RPMI8226 (cell line): ENCODE data around the gene IGLON5.

Experiments used
- DNase-seq: peaks from one replicate; pipeline ENCODE4 v3.0.0-alpha.2; 2015

IGLON5 gene

DNA sequence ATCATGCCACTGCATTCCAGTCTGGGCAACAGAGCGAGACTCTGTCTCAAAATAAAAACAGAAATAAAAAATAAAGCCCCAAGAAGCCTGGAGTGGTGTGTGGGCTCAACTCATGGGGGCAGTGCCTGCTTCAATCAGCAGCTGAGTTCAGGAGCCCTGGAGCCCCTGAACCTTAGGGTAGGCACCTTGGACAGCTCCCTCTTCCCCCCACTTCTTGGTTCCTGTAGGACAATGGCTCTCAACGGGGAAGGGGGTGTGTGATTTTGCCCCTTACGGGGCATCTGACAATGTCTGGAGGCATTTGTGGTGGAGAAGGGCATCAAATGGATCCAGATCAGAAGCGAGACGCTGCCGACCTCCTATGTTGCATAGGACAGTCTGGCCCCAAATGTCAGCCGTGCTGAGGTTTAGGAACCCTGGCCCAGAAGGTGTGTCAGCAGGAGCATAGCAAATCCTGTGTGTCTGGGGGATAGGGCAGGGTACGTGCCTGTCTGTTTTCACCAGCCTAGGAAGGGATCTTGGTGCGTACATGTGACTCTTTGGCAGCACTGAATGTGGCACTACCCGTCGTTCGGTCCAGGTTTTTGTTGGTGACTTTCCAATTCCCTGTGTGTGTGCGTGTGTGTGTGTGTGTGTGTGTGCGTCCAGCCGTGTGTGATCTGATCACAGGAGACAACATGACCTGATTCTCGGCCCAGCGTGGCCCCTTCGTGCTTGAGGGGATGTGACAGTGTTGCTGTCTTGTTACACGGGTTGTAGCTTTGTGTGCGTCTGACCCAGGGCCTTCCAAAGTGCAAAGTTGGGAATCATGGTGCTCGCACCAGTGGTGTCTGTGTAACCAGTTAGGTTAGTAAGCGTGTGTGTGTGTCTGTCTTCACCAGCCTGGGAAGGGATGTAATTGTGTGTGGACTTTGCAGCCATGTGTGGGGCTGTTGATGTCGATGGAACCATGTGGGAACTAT is 7.5 kb downstream of the IGLON5 start:
- DNase-seq, result no peak

DNA sequence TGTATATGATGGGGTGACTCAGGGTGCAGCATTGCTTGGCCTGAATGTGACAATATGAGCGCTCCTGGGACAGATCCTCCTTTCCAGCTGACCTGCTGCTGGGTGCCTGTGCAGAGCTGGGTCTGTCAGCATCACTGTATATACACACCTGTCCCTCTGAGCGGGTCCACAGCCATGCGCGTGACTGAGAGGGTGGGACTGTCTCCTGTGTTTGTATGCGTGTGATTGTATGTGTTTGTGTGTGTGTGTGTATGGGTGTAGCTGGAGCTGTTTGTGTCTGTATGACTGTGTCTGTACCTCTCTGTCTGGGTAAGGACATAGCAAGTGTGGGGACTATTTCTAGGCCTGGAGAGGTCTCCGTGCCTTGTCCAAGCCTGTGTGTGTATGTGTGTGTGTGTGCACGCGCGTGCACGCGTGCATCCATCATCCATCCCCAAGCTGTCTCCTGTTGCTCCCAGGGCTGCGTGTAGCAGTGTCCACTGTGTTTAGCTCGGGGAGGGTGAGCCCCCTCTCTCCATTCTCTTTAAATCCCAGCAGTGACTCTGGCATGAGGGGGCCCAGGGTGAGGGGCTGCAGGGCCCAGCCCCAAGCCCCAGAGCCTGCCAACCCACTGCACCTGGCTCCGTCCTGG is 8.3 kb downstream of the IGLON5 start:
- no peak for DNase-seq

GRCh38 chr19:51320280-51320657 is 8.8 kb downstream of the IGLON5 start:
- DNase-seq, result no peak

- DNase-seq, result no peak
Observed at GRCh38 chr19:51321799-51322198, 10.4 kb downstream of the IGLON5 start.

- DNase-seq, result no peak
Observed at GRCh38 chr19:51323481-51324166, 12.2 kb downstream of the IGLON5 start.

GRCh38 chr19:51324167-51324481 is 12.7 kb downstream of the IGLON5 start:
- no peak for DNase-seq

- DNase-seq, result no peak
Observed at GRCh38 chr19:51325161-51325976, 13.9 kb downstream of the IGLON5 start.

GRCh38 chr19:51326216-51327065 is 15.0 kb downstream of the IGLON5 start:
- no peak for DNase-seq

DNA sequence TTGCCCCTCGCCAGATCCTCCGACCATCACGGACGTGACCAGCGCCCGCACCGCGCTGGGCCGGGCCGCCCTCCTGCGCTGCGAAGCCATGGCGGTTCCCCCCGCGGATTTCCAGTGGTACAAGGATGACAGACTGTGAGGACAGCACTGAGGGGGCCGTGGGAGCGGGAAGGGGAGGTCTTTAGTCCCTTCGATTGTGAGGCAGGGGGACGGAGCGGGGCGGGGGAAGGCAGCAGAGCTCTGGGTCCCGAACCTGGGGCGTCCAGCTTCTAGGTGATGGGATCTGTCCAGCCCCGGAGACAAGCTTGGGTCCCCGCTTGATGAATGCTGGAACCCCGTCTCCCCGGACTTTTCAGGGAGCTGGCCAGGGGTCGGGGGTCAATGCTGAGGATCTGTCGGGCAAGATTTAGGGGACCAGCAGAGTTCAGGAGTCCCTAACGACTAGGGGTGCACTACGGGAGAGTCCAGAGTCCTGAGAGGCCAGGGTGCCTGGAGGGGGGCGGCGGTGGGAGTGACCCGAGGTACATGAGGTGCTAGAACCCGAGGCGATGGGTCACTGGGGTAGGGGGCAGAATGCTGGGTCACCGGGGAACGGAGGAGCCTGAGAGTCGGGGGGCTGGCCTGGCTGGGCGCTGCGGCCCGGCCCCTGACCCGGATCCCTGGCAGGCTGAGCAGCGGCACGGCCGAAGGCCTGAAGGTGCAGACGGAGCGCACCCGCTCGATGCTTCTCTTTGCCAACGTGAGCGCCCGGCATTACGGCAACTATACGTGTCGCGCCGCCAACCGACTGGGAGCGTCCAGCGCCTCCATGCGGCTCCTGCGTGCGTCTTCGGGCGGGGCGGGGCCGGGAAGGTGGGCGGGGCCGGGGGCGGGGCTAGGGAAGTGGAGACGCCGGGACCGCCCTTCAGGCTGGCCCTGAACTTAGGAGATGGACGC is 15.9 kb downstream of the IGLON5 start:
- DNase-seq, result peak; percentile 69

DNA sequence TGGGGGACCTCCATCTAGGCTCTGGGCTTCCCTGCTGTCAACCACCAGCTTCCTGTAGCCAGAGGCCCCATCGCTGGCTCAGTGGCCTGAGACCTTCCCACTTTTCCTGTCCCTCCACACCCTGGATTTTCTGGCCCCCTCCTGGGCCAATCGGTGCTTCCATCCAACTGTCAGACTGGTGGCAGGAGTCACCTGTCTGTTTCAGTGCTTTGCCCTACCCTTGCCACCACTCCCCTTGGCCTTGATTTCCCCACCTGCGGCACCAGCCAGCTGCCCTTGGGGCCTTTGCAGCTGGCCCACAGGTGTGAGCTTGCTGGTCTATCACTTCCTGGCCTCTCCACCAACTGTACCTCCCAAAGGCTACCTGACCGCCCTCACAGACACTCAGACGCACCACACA is 18.0 kb downstream of the IGLON5 start:
- DNase-seq, result no peak

DNA sequence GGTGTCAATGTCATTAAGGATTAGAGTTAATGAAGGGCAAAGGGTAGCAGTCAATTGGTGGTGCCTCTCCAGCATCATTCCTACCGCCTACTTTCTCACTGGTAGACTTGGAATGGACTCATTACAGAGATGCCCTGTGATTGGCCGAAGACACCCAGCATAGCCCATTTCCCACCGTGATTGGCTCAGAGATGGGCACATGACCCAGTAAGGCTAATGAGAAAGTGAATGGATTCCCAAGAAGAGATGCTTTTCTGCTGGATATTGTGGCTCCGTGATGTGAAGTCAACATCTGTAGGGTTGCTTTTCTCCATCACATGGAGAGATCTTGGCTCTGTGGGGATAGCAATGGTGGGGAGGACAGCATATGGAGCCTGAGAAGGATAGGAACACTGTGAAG is 18.9 kb downstream of the IGLON5 start:
- DNase-seq, result no peak

GRCh38 chr19:51331193-51331592 is 19.7 kb downstream of the IGLON5 start:
- no peak for DNase-seq

DNA sequence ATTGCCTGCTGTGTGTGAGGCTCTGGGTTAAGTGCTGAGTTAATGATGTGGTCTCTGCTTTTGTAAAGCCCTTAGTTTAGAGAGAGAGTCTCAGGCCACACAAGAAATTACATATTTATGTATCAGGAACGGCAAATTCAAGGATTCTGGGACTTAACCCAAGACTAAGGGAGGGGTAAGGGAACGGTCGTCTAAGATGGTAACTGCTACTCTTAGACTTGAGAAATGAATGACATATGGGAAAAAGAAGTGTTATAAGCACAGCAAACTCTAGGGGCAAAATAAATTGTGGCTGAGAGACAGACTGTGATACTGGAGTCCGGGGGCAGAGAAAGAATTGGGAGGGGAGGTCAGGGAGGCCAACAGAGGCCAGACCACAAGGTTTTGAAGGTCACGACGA is 20.3 kb downstream of the IGLON5 start:
- no peak for DNase-seq

- DNase-seq, result peak; percentile 79
Observed at GRCh38 chr19:51333836-51334460, 22.5 kb downstream of the IGLON5 start.

GRCh38 chr19:51337141-51337860 is 25.9 kb downstream of the IGLON5 start:
- no peak for DNase-seq

DNA sequence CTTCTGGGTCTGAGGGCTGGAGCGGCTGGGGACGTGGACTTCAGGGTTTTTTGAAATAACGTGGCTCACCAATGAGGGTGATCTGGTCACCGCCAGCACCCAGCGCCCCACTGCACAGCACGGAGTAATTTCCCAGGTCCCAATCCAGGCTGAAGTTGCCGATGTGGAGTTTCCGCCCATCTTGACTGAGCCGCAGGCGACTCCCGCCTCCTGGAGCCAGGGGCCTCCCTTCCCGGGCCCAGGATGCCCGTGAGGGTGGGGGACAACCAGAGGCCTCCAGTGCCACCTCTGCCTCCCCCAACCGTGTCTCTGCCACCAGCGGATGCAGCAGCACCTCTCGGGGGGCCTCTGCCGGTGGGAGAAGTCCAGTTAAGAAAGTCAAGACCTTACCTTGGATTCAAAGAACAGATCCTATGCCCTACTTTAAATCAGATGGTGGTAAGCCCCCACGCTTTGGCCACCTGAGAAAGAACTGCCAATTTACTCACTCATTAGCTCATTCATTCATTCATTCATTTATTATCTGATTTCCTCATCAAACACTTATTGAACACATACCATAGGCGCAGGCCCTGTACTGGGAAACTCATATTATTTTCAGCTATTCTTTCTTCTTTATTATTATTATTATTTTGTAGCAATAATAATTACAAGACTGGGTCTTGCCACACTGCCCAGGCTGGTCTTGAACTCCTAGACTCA is 26.6 kb downstream of the IGLON5 start:
- no peak for DNase-seq

- DNase-seq, result peak; percentile 92
Observed at GRCh38 chr19:51338563-51339312, 27.3 kb downstream of the IGLON5 start.

GRCh38 chr19:51339313-51339686 is 27.9 kb downstream of the IGLON5 start:
- DNase-seq, result no peak
